Colonic mucosa (tissue), 4 donors: Measurements from ENCODE around the gene HTR1D. TPM values are rescaled to one million over a fixed set of nuclear protein-coding genes. Genes with fewer than 3 reads are reported as not detected.
A peak's percentile ranks its signal among the peaks of the same experiment; 100 is the strongest.
"Not testable (repeated sequence)": the region's sequence is repeated elsewhere in the genome, so short reads cannot be mapped to it uniquely, and the experiment has no call there.

ENCODE experiments used
- DNase-seq: peaks from one replicate; pipeline ENCODE4 v3.0.0-alpha.2; 2020
- H3K27ac ChIP-seq: fragments of 200-600 bp; one replicate; pipeline ENCODE4 v1.8.0; 2021
- H3K27me3 ChIP-seq: fragments of 200-600 bp; one replicate; pipeline ENCODE4 v1.8.0; 2021
- H3K36me3 ChIP-seq: fragments of 200-600 bp; one replicate; pipeline ENCODE4 v1.8.0; 2021
- H3K4me1 ChIP-seq: fragments of 200-600 bp; one replicate; pipeline ENCODE4 v1.8.0; 2021; ENCODE audit warnings: mild to moderate bottlenecking
- H3K4me3 ChIP-seq: fragments of 200-600 bp; one replicate; pipeline ENCODE4 v1.8.0; 2021
- H3K9ac ChIP-seq, 2 donors: one replicate each; pipeline ENCODE4 v1.7.0; 2013; ENCODE audit warnings: control low read depth in 2 of 2, low read depth in 2 of 2, low read length in 2 of 2
- H3K9me3 ChIP-seq: fragments of 200-600 bp; one replicate; pipeline ENCODE4 v1.8.0; 2021
- CTCF ChIP-seq: fragments of 200-600 bp; IDR thresholded peaks from one replicate; pipeline ENCODE4 v1.8.0; 2022; ENCODE audit warnings: antibody characterized with exemption, mild to moderate bottlenecking
- intact Hi-C: fragments of 100-400 bp; cut with DNase I; formaldehyde crosslinking; loops from one replicate; pipeline ENCODE4 v1.14.1; 2022
- total RNA-seq, 2 donors: library from RNA; stranded (reverse); fragmentation: NEBNext Ultra II Directional in 1 of 2; extraction: Animal tissue kit (Norgen Biotek cat#: 25700) in 1 of 2; gene quantifications; one replicate each; pipeline ENCODE4 v1.2.1, GENCODE V29; 2021
- donor health status: healthy.
- donor health status: DM: no; HTN: no; CAD: no.
- donor health status: DM: no; HTN: no; CAD: no.

HTR1D gene
- total RNA-seq, 2 donors from 2014 or later: 0.27 to 0.42 TPM

DNA sequence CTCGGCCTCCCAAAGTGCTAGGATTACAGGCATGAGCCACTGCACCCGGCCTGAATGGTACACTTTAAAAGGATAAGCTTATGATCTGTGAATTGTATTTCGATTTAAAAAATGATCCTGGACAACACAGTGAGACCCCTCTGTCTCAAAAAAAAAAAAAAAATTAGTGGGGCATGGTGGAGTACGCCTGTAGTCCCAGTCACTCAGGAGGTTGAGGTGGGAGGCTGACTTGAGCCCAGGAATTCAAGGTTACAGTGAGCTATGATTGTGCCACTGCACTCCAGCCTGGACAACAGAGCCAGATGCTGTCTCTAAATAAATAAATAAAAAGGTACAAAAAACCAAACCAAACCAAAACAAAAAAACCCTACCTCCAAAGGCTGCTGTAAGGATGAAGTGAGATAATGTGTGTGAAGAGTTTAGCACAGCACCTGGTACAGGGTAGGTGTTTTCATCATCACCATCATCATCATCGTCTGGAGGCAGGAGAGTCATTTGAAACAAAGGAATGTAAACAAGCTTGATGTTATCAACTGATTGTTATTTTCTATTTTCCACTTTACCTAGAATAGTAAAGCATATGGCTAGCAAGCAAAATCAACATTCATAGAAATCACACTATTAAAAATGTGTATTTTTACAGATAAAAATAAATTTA lies 22.5 kb upstream of the HTR1D start:
- Histone ChIP-seq H3K9ac (no peak overlapping the region), H3K4me1 (no peaks in the 10 kb centered on the region), H3K36me3 (no peaks in the 10 kb centered on the region), H3K27ac (no peak overlapping the region), H3K27me3 (no peaks in the 10 kb centered on the region), H3K9me3 (no peaks in the 10 kb centered on the region), H3K4me3 (no peak overlapping the region)
- TF ChIP-seq CTCF: no peak
- intact Hi-C loops: no loop called here
- DNase-seq: no peak

GRCh38 chr1:23238565-23238964 lies 21.3 kb upstream of the HTR1D start:
- Histone ChIP-seq H3K4me3 (no peak overlapping the region), H3K36me3 (no peaks in the 10 kb centered on the region), H3K27me3 (no peaks in the 10 kb centered on the region), H3K4me1 (no peaks in the 10 kb centered on the region), H3K27ac (no peak overlapping the region), H3K9me3 (no peaks in the 10 kb centered on the region), H3K9ac (no peak overlapping the region)
- DNase-seq: no peak
- TF ChIP-seq CTCF: no peak
- intact Hi-C loops: no loop called here

DNA sequence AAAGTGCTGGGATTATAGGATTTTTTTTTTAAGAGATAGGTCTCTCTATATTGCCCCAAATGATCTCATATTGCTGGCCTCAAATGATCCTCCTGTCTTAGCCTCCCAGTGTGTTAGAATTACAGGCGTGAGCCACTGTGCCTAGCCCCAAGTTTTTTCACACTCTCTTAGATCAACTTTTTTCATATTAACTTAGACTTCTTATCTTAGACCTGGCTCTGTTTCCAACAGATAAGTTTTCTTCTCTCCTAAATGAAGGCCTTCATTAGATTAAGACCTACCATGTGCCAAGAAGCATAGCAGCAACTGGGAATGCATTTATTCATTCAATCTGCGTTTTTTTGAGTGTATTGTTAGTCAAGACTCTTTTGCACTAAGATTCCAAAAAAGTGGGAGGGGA lies 20.2 kb upstream of the HTR1D start:
- no peak overlapping the region for H3K9ac ChIP-seq
- no peak overlapping the region for H3K27ac ChIP-seq
- no peaks in the 10 kb centered on the region for H3K9me3 ChIP-seq
- H3K4me3 ChIP-seq: no peak overlapping the region
- no peaks in the 10 kb centered on the region for H3K36me3 ChIP-seq
- intact Hi-C loops: no loop called here
- TF ChIP-seq CTCF: no peak
- DNase-seq: no peak
- no peaks in the 10 kb centered on the region for H3K4me1 ChIP-seq
- H3K27me3 ChIP-seq: no peaks in the 10 kb centered on the region

- Histone ChIP-seq H3K9ac (no peak overlapping the region), H3K9me3 (no peaks in the 10 kb centered on the region), H3K27ac (no peak overlapping the region), H3K4me3 (no peak overlapping the region), H3K36me3 (no peaks in the 10 kb centered on the region), H3K4me1 (no peaks in the 10 kb centered on the region), H3K27me3 (no peaks in the 10 kb centered on the region)
- TF ChIP-seq CTCF: no peak
- no peak for DNase-seq
- intact Hi-C loops: no loop called here
Observed at GRCh38 chr1:23227806-23228205, 10.5 kb upstream of the HTR1D start.

DNA sequence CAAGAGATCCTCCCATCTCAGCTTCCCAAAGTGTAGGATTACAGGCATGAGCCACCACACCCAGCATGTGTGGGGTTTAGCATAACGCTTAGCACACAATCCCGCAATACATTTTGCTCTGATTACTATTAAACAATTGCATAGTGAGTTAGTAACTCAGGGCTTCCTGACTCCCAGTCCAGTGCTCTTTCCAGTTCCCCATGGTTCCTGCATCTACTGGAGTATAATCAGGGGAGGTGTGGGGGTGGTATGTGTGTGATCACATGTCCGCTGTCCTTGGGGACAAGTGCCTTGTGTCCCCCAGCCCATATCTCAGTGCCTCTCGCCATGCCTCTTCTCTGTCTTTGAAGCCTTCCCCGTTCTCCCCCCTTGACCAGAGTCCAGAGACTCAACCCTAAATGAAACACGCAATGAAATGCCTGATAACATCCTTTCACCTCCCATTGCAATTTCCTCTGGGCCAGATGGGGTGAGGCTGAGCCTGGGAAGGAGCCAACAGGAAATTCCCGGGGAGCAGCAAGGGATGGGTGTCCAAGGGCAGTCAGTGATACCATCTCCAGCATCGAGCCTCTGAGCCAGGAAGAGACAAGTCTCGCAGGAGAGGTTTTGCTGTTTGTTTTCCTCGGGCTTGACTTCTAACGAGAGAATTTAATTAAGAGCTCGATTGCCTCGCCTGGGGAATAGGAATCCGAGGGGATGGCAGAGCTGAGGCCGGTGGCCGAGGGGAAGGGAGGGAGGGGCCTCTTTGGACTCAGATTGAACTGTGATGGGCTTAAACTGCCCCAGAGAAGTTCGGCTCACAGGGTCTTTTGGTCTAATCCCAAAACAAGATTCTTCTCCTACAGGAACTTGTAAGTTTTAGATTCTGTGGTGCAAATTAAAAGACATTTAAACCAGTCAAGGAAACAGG lies 7.7 kb upstream of the HTR1D start:
- Histone ChIP-seq H3K27ac (no peak overlapping the region), H3K4me1 (no peaks in the 10 kb centered on the region), H3K9ac (peak overlapping the region in 1 of 2 donors; percentile 40), H3K4me3 (no peak overlapping the region), H3K27me3 (peaks cover 4% of the 10 kb centered on the region), H3K9me3 (no peaks in the 10 kb centered on the region), H3K36me3 (no peaks in the 10 kb centered on the region)
- TF ChIP-seq CTCF: no peak
- intact Hi-C loops: no loop called here
- DNase-seq: peak; percentile 86

GRCh38 chr1:23223963-23224362 lies 6.7 kb upstream of the HTR1D start:
- intact Hi-C loops, H3K36me3 ChIP-seq, H3K9me3 ChIP-seq, H3K4me1 ChIP-seq, DNase-seq, H3K27me3 ChIP-seq, H3K9ac ChIP-seq, H3K27ac ChIP-seq, H3K4me3 ChIP-seq: not testable (repeated sequence)

- H3K27ac ChIP-seq, H3K9me3 ChIP-seq, H3K27me3 ChIP-seq, H3K36me3 ChIP-seq, intact Hi-C loops, DNase-seq, H3K4me3 ChIP-seq, H3K4me1 ChIP-seq, H3K9ac ChIP-seq: not testable (repeated sequence)
Observed at GRCh38 chr1:23223490-23223951, 6.2 kb upstream of the HTR1D start.
